Neuronal stem cell (in vitro differentiated cells): Measurements from ENCODE around the gene MCTP1.

Source experiments
- DNase-seq: peaks from one replicate; pipeline ENCODE4 v3.0.0-alpha.2; 2013; ENCODE audit warnings: low spot score
- H2AFZ ChIP-seq: one replicate; pipeline ENCODE4 v1.6.1; 2013; ENCODE audit warnings: mild to moderate bottlenecking, low read length, inconsistent platforms
- H2AK5ac ChIP-seq: 2 replicates; pipeline ENCODE4 v1.6.1; 2013; ENCODE audit warnings: low read depth, mild to moderate bottlenecking, inconsistent platforms, low read length, moderate library complexity, mixed read lengths
- H2BK120ac ChIP-seq: 2 replicates; pipeline ENCODE4 v1.6.1; 2013; ENCODE audit warnings: low read depth, mild to moderate bottlenecking, inconsistent platforms, low read length, moderate library complexity, mixed read lengths
- H2BK12ac ChIP-seq: one replicate; pipeline ENCODE4 v1.6.1; 2013; ENCODE audit warnings: low read length, inconsistent platforms
- H2BK15ac ChIP-seq: 2 replicates; pipeline ENCODE4 v1.6.1; 2013; ENCODE audit warnings: mild to moderate bottlenecking, low read length, inconsistent platforms, mixed read lengths
- H2BK5ac ChIP-seq: one replicate; pipeline ENCODE4 v1.6.1; 2013; ENCODE audit warnings: inconsistent platforms, mild to moderate bottlenecking, low read length, moderate library complexity
- H3K14ac ChIP-seq: one replicate; pipeline ENCODE4 v1.6.1; 2013; ENCODE audit warnings: low read length, inconsistent platforms
- H3K18ac ChIP-seq: 2 replicates; pipeline ENCODE4 v1.6.1; 2013; ENCODE audit warnings: low read length, inconsistent platforms
- H3K23ac ChIP-seq: 2 replicates; pipeline ENCODE4 v1.6.1; 2013; ENCODE audit warnings: low read depth, mild to moderate bottlenecking, mixed read lengths, low read length, inconsistent platforms; ENCODE audit not compliant: poor library complexity
- H3K27ac ChIP-seq: replicated peaks from 3 replicates; pipeline ENCODE4 v1.5.1; 2013; ENCODE audit warnings: low read length, inconsistent platforms
- H3K27me3 ChIP-seq, 3 experiments: 2 replicates each; pipeline ENCODE4 v1.6.1; 2013; ENCODE audit warnings: low read length in 3 of 3, mild to moderate bottlenecking in 2 of 3, inconsistent platforms in 1 of 3, low read depth in 1 of 3, mixed read lengths in 1 of 3, moderate library complexity in 1 of 3; ENCODE audit not compliant: control insufficient read depth in 3 of 3, insufficient read depth in 3 of 3
- H3K36me3 ChIP-seq, 2 donors: replicated peaks in 1 of 2; 2 replicates each; pipeline ENCODE4 v1.6.1; 2013; ENCODE audit warnings: low read length in 2 of 2; ENCODE audit not compliant: control insufficient read depth in 2 of 2, insufficient read depth in 2 of 2
- H3K4ac ChIP-seq: 2 replicates; pipeline ENCODE4 v1.6.1; 2013; ENCODE audit warnings: inconsistent platforms, mild to moderate bottlenecking, low read length, moderate library complexity
- H3K4me1 ChIP-seq, 2 donors: 1 replicate in 1 of 2; 2 replicates in 1 of 2; pipeline ENCODE4 v1.6.1; 2013; ENCODE audit warnings: low read length in 2 of 2, low read depth in 1 of 2; ENCODE audit not compliant: control insufficient read depth in 2 of 2, insufficient read depth in 1 of 2
- H3K4me2 ChIP-seq: one replicate; pipeline ENCODE4 v1.6.1; 2013; ENCODE audit warnings: mild to moderate bottlenecking, low read length, inconsistent platforms; ENCODE audit not compliant: insufficient read depth, poor library complexity, severe bottlenecking
- H3K4me3 ChIP-seq, 2 donors: 2 replicates each; pipeline ENCODE4 v1.5.1; 2013; ENCODE audit warnings: low read length in 2 of 2, mild to moderate bottlenecking in 2 of 2, inconsistent platforms in 1 of 2, moderate library complexity in 1 of 2
- H3K79me1 ChIP-seq: one replicate; pipeline ENCODE4 v1.6.1; 2013; ENCODE audit warnings: low read depth, mild to moderate bottlenecking, inconsistent platforms, low read length, moderate library complexity
- H3K9ac ChIP-seq: one replicate; pipeline ENCODE4 v1.6.1; 2013; ENCODE audit warnings: mild to moderate bottlenecking, low read depth, low read length, inconsistent platforms; ENCODE audit not compliant: poor library complexity
- H3K9me3 ChIP-seq, 2 donors: replicated peaks in 1 of 2; 2 replicates each; pipeline versions ENCODE3 to v1.6.1; 2013; ENCODE audit warnings: low read length in 2 of 2, mild to moderate bottlenecking in 2 of 2, inconsistent platforms in 1 of 2, low read depth in 1 of 2, mixed read lengths in 1 of 2, moderate library complexity in 1 of 2; ENCODE audit not compliant: control insufficient read depth in 2 of 2, insufficient read depth in 1 of 2
- H4K8ac ChIP-seq: one replicate; pipeline ENCODE4 v1.6.1; 2013; ENCODE audit warnings: low read depth, mild to moderate bottlenecking, inconsistent platforms, low read length, moderate library complexity
- H4K91ac ChIP-seq: one replicate; pipeline ENCODE4 v1.6.1; 2013; ENCODE audit warnings: low read length, low read depth, mild to moderate bottlenecking, inconsistent platforms; ENCODE audit not compliant: poor library complexity
- WGBS, 2 donors: extraction: QIAGEN DNeasy Blood & Tissue Kit; methylation state at CpG; one replicate each; pipeline ENCODE4 v1.1.7; 2013; ENCODE audit warnings: missing lambda C conversion rate in 2 of 2, mixed read lengths in 1 of 2; ENCODE audit not compliant: insufficient read length in 2 of 2, insufficient replicate concordance in 1 of 2; ENCODE audit errors: extremely low coverage in 2 of 2; 5-methylcytosine and 5-hydroxymethylcytosine counted together

MCTP1 gene

DNA sequence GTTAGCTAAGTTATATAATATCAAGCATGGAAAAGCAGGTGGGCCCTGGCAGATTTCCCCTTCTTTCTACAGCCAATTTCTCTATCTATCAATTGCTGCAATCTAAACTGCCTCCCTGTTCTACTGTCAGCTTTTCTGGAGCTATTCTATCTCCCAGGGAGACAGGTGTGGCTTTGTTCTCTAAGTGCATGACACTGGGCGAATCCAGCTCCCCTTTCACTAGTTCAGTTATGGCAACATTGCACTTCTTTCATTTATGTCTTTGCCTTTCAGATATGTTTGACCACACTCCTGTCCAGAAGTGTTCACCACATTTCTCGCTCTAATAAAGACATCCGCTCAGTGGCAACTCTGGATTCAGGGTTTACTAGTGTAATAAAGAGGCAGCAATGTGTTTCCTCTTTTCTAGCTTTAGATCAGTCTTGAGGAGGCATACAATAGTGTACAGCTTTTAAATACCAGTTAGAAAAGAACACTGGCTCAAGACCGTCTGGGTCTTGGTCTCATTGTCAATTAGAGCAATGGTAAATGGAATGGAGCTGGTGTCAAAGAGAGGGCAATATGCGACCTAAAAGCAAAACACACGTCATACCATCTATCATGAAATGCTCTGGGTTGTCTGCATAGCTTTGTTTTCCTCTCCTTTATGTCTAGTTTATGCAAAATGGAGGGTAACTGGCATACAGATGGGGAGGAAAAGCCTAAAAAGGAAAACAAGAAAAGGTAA, 469.4 kb downstream of the MCTP1 start:
- Histone ChIP-seq H3K4me3 (no peak overlapping the region), H4K91ac (no peak overlapping the region), H3K9me3 (no peaks in the 10 kb centered on the region), H4K8ac (no peak overlapping the region), H3K23ac (no peak overlapping the region), H2BK5ac (no peak overlapping the region), H3K27ac (no peak overlapping the region), H2AK5ac (no peak overlapping the region), H3K79me1 (no peaks in the 10 kb centered on the region), H3K14ac (no peak overlapping the region), H3K36me3 (no peaks in the 10 kb centered on the region), H3K4me1 (peaks cover 0 to 4% of the 10 kb centered on the region in 2 donors), H3K9ac (no peak overlapping the region), H3K18ac (no peak overlapping the region), H2BK120ac (no peak overlapping the region), H2BK12ac (no peak overlapping the region), H2BK15ac (no peak overlapping the region), H3K27me3 (no peaks in the 10 kb centered on the region), H2AFZ (no peak overlapping the region), H3K4ac (no peak overlapping the region), H3K4me2 (no peak overlapping the region)
- WGBS, 2 donors = no CpG with 5 or more reads among the region's 6 CpGs
- no peak for DNase-seq

- Histone ChIP-seq H2AFZ (no peak overlapping the region), H3K27me3 (no peaks in the 10 kb centered on the region), H2BK120ac (no peak overlapping the region), H3K14ac (no peak overlapping the region), H3K36me3 (no peaks in the 10 kb centered on the region), H2BK5ac (no peak overlapping the region), H3K23ac (no peak overlapping the region), H3K79me1 (no peaks in the 10 kb centered on the region), H3K27ac (no peak overlapping the region), H3K9me3 (no peaks in the 10 kb centered on the region), H2BK12ac (no peak overlapping the region), H3K4me3 (no peak overlapping the region), H3K4me2 (no peak overlapping the region), H3K18ac (no peak overlapping the region), H4K8ac (no peak overlapping the region), H3K9ac (no peak overlapping the region), H3K4me1 (peaks cover 0 to 4% of the 10 kb centered on the region in 2 donors), H2AK5ac (no peak overlapping the region), H3K4ac (no peak overlapping the region), H2BK15ac (no peak overlapping the region), H4K91ac (no peak overlapping the region)
- no CpG with 5 or more reads among the region's 2 CpGs for WGBS, 2 donors
- DNase-seq = no peak
Observed at GRCh38 chr5:94812232-94812631, 472.7 kb downstream of the MCTP1 start.

- Histone ChIP-seq H3K18ac (no peak overlapping the region), H3K9me3 (no peaks in the 10 kb centered on the region), H2AK5ac (no peak overlapping the region), H3K27me3 (no peaks in the 10 kb centered on the region), H3K79me1 (no peaks in the 10 kb centered on the region), H4K91ac (no peak overlapping the region), H2AFZ (no peak overlapping the region), H3K4me3 (no peak overlapping the region), H3K36me3 (no peaks in the 10 kb centered on the region), H3K4me2 (no peak overlapping the region), H4K8ac (no peak overlapping the region), H3K23ac (no peak overlapping the region), H2BK15ac (no peak overlapping the region), H3K4me1 (peaks cover 0 to 4% of the 10 kb centered on the region in 2 donors), H2BK12ac (no peak overlapping the region), H2BK5ac (no peak overlapping the region), H3K9ac (no peak overlapping the region), H2BK120ac (no peak overlapping the region), H3K14ac (no peak overlapping the region), H3K27ac (no peak overlapping the region), H3K4ac (no peak overlapping the region)
- no CpG with 5 or more reads among the region's 6 CpGs for WGBS, 2 donors
- no peak for DNase-seq
Observed at GRCh38 chr5:94811331-94811730, 473.6 kb downstream of the MCTP1 start.

- Histone ChIP-seq H3K4me1 (peaks cover 0 to 4% of the 10 kb centered on the region in 2 donors), H2BK120ac (no peak overlapping the region), H3K27me3 (no peaks in the 10 kb centered on the region), H2BK15ac (no peak overlapping the region), H3K23ac (no peak overlapping the region), H3K18ac (no peak overlapping the region), H3K14ac (no peak overlapping the region), H3K9me3 (no peaks in the 10 kb centered on the region), H3K4me3 (no peak overlapping the region), H3K79me1 (no peaks in the 10 kb centered on the region), H2AK5ac (no peak overlapping the region), H3K9ac (no peak overlapping the region), H2BK12ac (no peak overlapping the region), H4K91ac (no peak overlapping the region), H2BK5ac (no peak overlapping the region), H3K4ac (no peak overlapping the region), H3K4me2 (no peak overlapping the region), H3K27ac (no peak overlapping the region), H2AFZ (no peak overlapping the region), H3K36me3 (no peaks in the 10 kb centered on the region), H4K8ac (no peak overlapping the region)
- DNase-seq = no peak
- WGBS, 2 donors = 100% methylated on average over 1 of the region's 2 CpGs; no CpG with 5 or more reads in 1 of the 2 donors
Observed at GRCh38 chr5:94810877-94811276, 474.0 kb downstream of the MCTP1 start.
